ENCODE results near the gene ATP6V0A4. TPM values are rescaled to one million over a fixed set of nuclear protein-coding genes. Genes with fewer than 3 reads are reported as not detected.

ATP6V0A4 gene
- total RNA-seq, 1 experiment from 2014 or later: not detected

DNA sequence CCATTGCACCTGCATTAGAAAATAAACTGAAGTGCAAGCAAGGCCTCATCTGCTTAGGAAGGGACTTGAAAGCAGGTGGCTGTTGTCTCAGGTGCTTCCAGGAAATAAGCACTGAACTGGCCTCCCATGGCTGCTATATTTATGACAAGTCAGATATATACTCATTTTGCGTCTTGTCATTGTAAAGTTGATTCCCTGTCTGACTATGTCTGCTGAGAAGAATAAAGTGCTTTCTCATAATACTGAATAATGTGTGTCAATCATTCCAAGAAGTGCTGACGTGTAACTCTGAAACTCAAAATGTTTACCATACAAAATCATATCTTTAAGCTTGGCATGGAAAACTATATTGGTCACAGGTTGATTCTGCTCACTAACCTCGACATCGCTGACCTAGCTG is 51.9 kb downstream of the ATP6V0A4 start:
- ChIA-PET POLR2A (ENCODE audit: low non-redundant PET) (no interaction called here), CTCF (no interaction called here)
- no peak for TF ChIP-seq EZH2 (IDR thresholded peaks at IDR 0.05; ENCODE audit: borderline replicate concordance, low read depth, low read length, poor library complexity, severe bottlenecking)
- TF ChIP-seq, protein P1, sequence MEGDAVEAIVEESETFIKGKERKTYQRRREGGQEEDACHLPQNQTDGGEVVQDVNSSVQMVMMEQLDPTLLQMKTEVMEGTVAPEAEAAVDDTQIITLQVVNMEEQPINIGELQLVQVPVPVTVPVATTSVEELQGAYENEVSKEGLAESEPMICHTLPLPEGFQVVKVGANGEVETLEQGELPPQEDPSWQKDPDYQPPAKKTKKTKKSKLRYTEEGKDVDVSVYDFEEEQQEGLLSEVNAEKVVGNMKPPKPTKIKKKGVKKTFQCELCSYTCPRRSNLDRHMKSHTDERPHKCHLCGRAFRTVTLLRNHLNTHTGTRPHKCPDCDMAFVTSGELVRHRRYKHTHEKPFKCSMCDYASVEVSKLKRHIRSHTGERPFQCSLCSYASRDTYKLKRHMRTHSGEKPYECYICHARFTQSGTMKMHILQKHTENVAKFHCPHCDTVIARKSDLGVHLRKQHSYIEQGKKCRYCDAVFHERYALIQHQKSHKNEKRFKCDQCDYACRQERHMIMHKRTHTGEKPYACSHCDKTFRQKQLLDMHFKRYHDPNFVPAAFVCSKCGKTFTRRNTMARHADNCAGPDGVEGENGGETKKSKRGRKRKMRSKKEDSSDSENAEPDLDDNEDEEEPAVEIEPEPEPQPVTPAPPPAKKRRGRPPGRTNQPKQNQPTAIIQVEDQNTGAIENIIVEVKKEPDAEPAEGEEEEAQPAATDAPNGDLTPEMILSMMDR (conservative IDR thresholded peaks at IDR 0.05; ENCODE audit: low read depth, low read length): no peak
- no peak overlapping the region for H3K27ac ChIP-seq (ENCODE audit: low read depth, low read length, poor library complexity, severe bottlenecking)
- no peaks in the 10 kb centered on the region for H3K9me3 ChIP-seq (ENCODE audit: low read depth, low read length, poor library complexity, severe bottlenecking)
- BruUV-seq (replicated peaks): no TSS peak
- no peaks in the 10 kb centered on the region for H3K36me3 ChIP-seq (ENCODE audit: insufficient read depth, low read length, poor library complexity, severe bottlenecking)
- peaks cover 10% of the 10 kb centered on the region for H3K27me3 ChIP-seq (replicated peaks; ENCODE audit: insufficient read depth, low read depth, low read length, poor library complexity)
- no peak overlapping the region for H3K4me3 ChIP-seq (ENCODE audit: low read depth, low read length, poor library complexity, severe bottlenecking)
- no peaks in the 10 kb centered on the region for H3K4me1 ChIP-seq (ENCODE audit: insufficient read depth, low read length, poor library complexity, severe bottlenecking)
- DNase-seq (ENCODE audit: low spot score): no peak
- intact Hi-C loops (cut with micrococcal nuclease; ENCODE audit: unreplicated experiment): no loop called here

DNA sequence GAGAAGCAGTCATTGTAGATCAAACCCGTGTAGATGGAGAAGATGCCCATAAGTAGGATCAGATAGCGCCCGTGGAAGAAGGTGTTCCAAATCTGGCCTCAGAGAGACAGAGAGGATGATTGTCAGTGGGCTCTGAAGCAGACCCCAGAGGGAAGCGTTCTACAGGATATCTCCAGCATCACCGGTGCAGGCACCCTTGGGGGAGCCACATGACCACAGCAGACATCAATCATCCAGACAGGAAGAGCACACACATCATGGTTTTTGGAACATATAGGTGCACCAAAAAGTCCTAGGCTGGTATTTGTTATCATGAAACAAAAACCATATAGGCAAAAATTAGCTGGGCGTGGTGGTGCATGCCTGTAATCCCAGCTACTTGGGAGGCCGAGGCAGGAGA is 52.8 kb downstream of the ATP6V0A4 start:
- POLR2A ChIA-PET (ENCODE audit: low non-redundant PET): no interaction called here
- Histone ChIP-seq H3K27ac (ENCODE audit: low read depth, low read length, poor library complexity, severe bottlenecking) (no peak overlapping the region), H3K4me3 (ENCODE audit: low read depth, low read length, poor library complexity, severe bottlenecking) (no peak overlapping the region), H3K4me1 (ENCODE audit: insufficient read depth, low read length, poor library complexity, severe bottlenecking) (no peaks in the 10 kb centered on the region), H3K9me3 (ENCODE audit: low read depth, low read length, poor library complexity, severe bottlenecking) (no peaks in the 10 kb centered on the region), H3K36me3 (ENCODE audit: insufficient read depth, low read length, poor library complexity, severe bottlenecking) (no peaks in the 10 kb centered on the region), H3K27me3 (replicated peaks; ENCODE audit: insufficient read depth, low read depth, low read length, poor library complexity) (peaks cover 6% of the 10 kb centered on the region)
- no peak for DNase-seq (ENCODE audit: low spot score)
- intact Hi-C loops (cut with micrococcal nuclease; ENCODE audit: unreplicated experiment): no loop called here
- no peak for TF ChIP-seq EZH2 (IDR thresholded peaks at IDR 0.05; ENCODE audit: borderline replicate concordance, low read depth, low read length, poor library complexity, severe bottlenecking)
- TF ChIP-seq, protein P1 (conservative IDR thresholded peaks at IDR 0.05; ENCODE audit: low read depth, low read length): no peak
- CTCF ChIA-PET: no interaction called here
- no TSS peak for BruUV-seq (replicated peaks)

DNA sequence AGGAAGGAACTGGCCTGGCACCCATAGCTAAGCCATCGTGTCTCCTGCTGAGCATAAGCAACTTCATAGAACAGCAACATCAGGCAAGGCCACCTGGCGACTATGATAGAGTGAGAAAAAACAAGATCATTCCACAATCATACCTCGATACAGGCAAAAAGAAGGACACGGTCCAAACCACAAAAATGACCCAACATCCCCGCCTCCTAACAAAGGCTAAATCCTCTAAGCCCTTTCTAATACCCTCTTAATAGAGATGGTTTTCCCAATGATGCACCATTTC is 56.6 kb downstream of the ATP6V0A4 start:
- no peaks in the 10 kb centered on the region for H3K27me3 ChIP-seq (replicated peaks; ENCODE audit: insufficient read depth, low read depth, low read length, poor library complexity)
- no peaks in the 10 kb centered on the region for H3K9me3 ChIP-seq (ENCODE audit: low read depth, low read length, poor library complexity, severe bottlenecking)
- no peak overlapping the region for H3K27ac ChIP-seq (ENCODE audit: low read depth, low read length, poor library complexity, severe bottlenecking)
- H3K4me1 ChIP-seq (ENCODE audit: insufficient read depth, low read length, poor library complexity, severe bottlenecking): no peaks in the 10 kb centered on the region
- no peak for TF ChIP-seq EZH2 (IDR thresholded peaks at IDR 0.05; ENCODE audit: borderline replicate concordance, low read depth, low read length, poor library complexity, severe bottlenecking)
- TF ChIP-seq, protein P1 (conservative IDR thresholded peaks at IDR 0.05; ENCODE audit: low read depth, low read length): no peak
- ChIA-PET POLR2A (ENCODE audit: low non-redundant PET) (no interaction called here), CTCF (no interaction called here)
- no peak overlapping the region for H3K4me3 ChIP-seq (ENCODE audit: low read depth, low read length, poor library complexity, severe bottlenecking)
- no TSS peak for BruUV-seq (replicated peaks)
- H3K36me3 ChIP-seq (ENCODE audit: insufficient read depth, low read length, poor library complexity, severe bottlenecking): no peaks in the 10 kb centered on the region
- DNase-seq (ENCODE audit: low spot score): no peak
- intact Hi-C loops (cut with micrococcal nuclease; ENCODE audit: unreplicated experiment): no loop called here

Measured in A673 (cell line).